Right atrium auricular region (tissue), 2 donors: Measurements from ENCODE around the gene GFY. TPM values are rescaled to one million over a fixed set of nuclear protein-coding genes. Genes with fewer than 3 reads are reported as not detected.

Source experiments
- DNase-seq: peaks from one replicate; pipeline ENCODE4 v3.0.0-alpha.2; 2019; ENCODE audit warnings: low spot score
- H3K27ac ChIP-seq, 2 donors: fragments of 200-600 bp; sonication (generic); 1 replicate in 1 of 2; 2 replicates in 1 of 2; pipeline ENCODE4 v1.5.1; 2016 to 2019
- H3K27me3 ChIP-seq, 2 donors: fragments of 200-600 bp; sonication (generic); one replicate each; pipeline versions ENCODE4 v1.5.1 to v1.6.0; 2017 to 2019
- H3K36me3 ChIP-seq: fragments of 200-600 bp; sonication (generic); one replicate; pipeline ENCODE4 v1.5.1; 2016
- H3K4me1 ChIP-seq, 2 donors: fragments of 200-600 bp; sonication (generic); one replicate each; pipeline versions ENCODE4 v1.5.1 to v1.6.0; 2017 to 2019
- H3K4me3 ChIP-seq, 2 donors: fragments of 200-600 bp; sonication (generic); 1 replicate in 1 of 2; 2 replicates in 1 of 2; pipeline ENCODE4 v1.5.1; 2017 to 2019; ENCODE audit warnings: mild to moderate bottlenecking in 1 of 2, moderate library complexity in 1 of 2
- H3K9me3 ChIP-seq, 2 donors: fragments of 200-600 bp; sonication (generic); one replicate each; pipeline ENCODE4 v1.5.1; 2019
- CTCF ChIP-seq, 2 donors: fragments of 200-600 bp; sonication (generic); IDR thresholded peaks; one replicate each; pipeline ENCODE4 v1.5.1; 2019; ENCODE audit warnings: antibody characterized with exemption in 2 of 2
- total RNA-seq, 2 donors: library from RNA; depleted of rRNA; stranded (reverse); fragments of >200 nt; gene quantifications; one replicate each; pipeline ENCODE4 v1.1.0, GENCODE V29; 2016

Gene GFY
- total RNA-seq, 2 donors from 2014 or later = not detected

- Histone ChIP-seq H3K4me3 (peak within 1 kb of the TSS; percentile 65 to 82), H3K9me3 (no peaks in the 10 kb centered on the region), H3K27ac (peak within 1 kb of the TSS; percentile 89 to 95), H3K4me1 (peaks cover 0 to 26% of the 10 kb centered on the region in 2 donors), H3K27me3 (no peaks in the 10 kb centered on the region), H3K36me3 (peaks cover 5% of the 10 kb centered on the region)
- no peak for TF ChIP-seq CTCF (IDR thresholded peaks at IDR 0.05)
- DNase-seq = peak; percentile 98
Observed at GRCh38 chr19:49453013-49453756, 28.0 kb downstream of the GFY start, which contains the start of gene ALDH16A1. Gene ALDH16A1, plus strand, starts transcription at chr19:49453225. Its CDS starts 107 bp downstream, at chr19:49453332.

GRCh38 chr19:49453757-49454240 lies 28.6 kb downstream of the GFY start:
- H3K27ac ChIP-seq = peak overlapping the region; percentile 89 to 95
- no peaks in the 10 kb centered on the region for H3K9me3 ChIP-seq
- no peak for TF ChIP-seq CTCF (IDR thresholded peaks at IDR 0.05)

GRCh38 chr19:49455773-49456172 lies 30.6 kb downstream of the GFY start:
- no peak for TF ChIP-seq CTCF (IDR thresholded peaks at IDR 0.05)
- peak overlapping the region; percentile 57 to 61 for H3K27ac ChIP-seq

More at GRCh38 chr19:49453757-49454240, 28.6 kb downstream of the GFY start:
- peak overlapping the region; percentile 44 to 61 for H3K4me3 ChIP-seq
- H3K36me3 ChIP-seq = peaks cover 5% of the 10 kb centered on the region
- DNase-seq = no peak
- no peaks in the 10 kb centered on the region for H3K27me3 ChIP-seq
- H3K4me1 ChIP-seq = peaks cover 0 to 27% of the 10 kb centered on the region in 2 donors

GRCh38 chr19:49456326-49456725 lies 31.1 kb downstream of the GFY start:
- DNase-seq = no peak

More at GRCh38 chr19:49455773-49456172, 30.6 kb downstream of the GFY start:
- no peaks in the 10 kb centered on the region for H3K27me3 ChIP-seq
- peaks cover 4% of the 10 kb centered on the region for H3K36me3 ChIP-seq
- H3K9me3 ChIP-seq = no peaks in the 10 kb centered on the region
- no peak overlapping the region for H3K4me3 ChIP-seq
- H3K4me1 ChIP-seq = peaks cover 0 to 25% of the 10 kb centered on the region in 2 donors
- DNase-seq = no peak

GRCh38 chr19:49458567-49458903 lies 33.3 kb downstream of the GFY start:
- TF ChIP-seq CTCF (IDR thresholded peaks at IDR 0.05) = no peak
- Histone ChIP-seq H3K36me3 (peaks cover 4% of the 10 kb centered on the region), H3K27ac (peak overlapping the region in 1 of 2 donors; percentile 56), H3K27me3 (no peaks in the 10 kb centered on the region), H3K9me3 (no peaks in the 10 kb centered on the region), H3K4me1 (peaks cover 0 to 13% of the 10 kb centered on the region in 2 donors), H3K4me3 (no peak overlapping the region)
- DNase-seq = no peak

More at GRCh38 chr19:49456326-49456725, 31.1 kb downstream of the GFY start:
- no peak overlapping the region for H3K4me3 ChIP-seq
- peaks cover 0 to 19% of the 10 kb centered on the region in 2 donors for H3K4me1 ChIP-seq
- H3K27me3 ChIP-seq = no peaks in the 10 kb centered on the region
- peak overlapping the region; percentile 57 to 61 for H3K27ac ChIP-seq
- TF ChIP-seq CTCF (IDR thresholded peaks at IDR 0.05) = no peak
- H3K36me3 ChIP-seq = peaks cover 4% of the 10 kb centered on the region
- no peaks in the 10 kb centered on the region for H3K9me3 ChIP-seq
